GM18520 (cell line): ENCODE data around the gene GAP43.

Experiments
- ATAC-seq: cut with Tn5 transposase; IDR thresholded peaks from one replicate; pipeline ENCODE4 v1.9.1; 2021; ENCODE audit not compliant: unreplicated experiment

The GAP43 gene

GRCh38 chr3:115660646-115661337 is 37.5 kb downstream of the GAP43 start:
- no peak for ATAC-seq

- ATAC-seq: no peak
These were observed 39.0 kb downstream of the GAP43 start for GRCh38 chr3:115662356-115662755.

- ATAC-seq: no peak
These were observed 40.1 kb downstream of the GAP43 start for GRCh38 chr3:115663414-115663813.

- ATAC-seq: no peak
These were observed 42.8 kb downstream of the GAP43 start for GRCh38 chr3:115666081-115666480.

GRCh38 chr3:115666920-115667737 is 43.8 kb downstream of the GAP43 start:
- peak; percentile 69 for ATAC-seq

GRCh38 chr3:115667738-115668065 is 44.4 kb downstream of the GAP43 start:
- no peak for ATAC-seq

GRCh38 chr3:115670911-115671310 is 47.6 kb downstream of the GAP43 start:
- ATAC-seq: no peak

GRCh38 chr3:115671761-115672455 is 48.6 kb downstream of the GAP43 start:
- ATAC-seq: no peak

- no peak for ATAC-seq
These were observed 50.6 kb downstream of the GAP43 start for GRCh38 chr3:115673881-115674280.

GRCh38 chr3:115676336-115676735 is 53.0 kb downstream of the GAP43 start:
- no peak for ATAC-seq

- no peak for ATAC-seq
These were observed 57.6 kb downstream of the GAP43 start for GRCh38 chr3:115680803-115681345.

- no peak for ATAC-seq
These were observed 58.4 kb downstream of the GAP43 start for GRCh38 chr3:115681736-115682135.

GRCh38 chr3:115683305-115683704 is 60.0 kb downstream of the GAP43 start:
- ATAC-seq: no peak

GRCh38 chr3:115683773-115684172 is 60.5 kb downstream of the GAP43 start:
- ATAC-seq: no peak

- ATAC-seq: peak; percentile 50
These were observed 61.8 kb downstream of the GAP43 start for GRCh38 chr3:115685097-115685496.

- no peak for ATAC-seq
These were observed 64.4 kb downstream of the GAP43 start for GRCh38 chr3:115687721-115688120.

- no peak for ATAC-seq
These were observed 65.1 kb downstream of the GAP43 start for GRCh38 chr3:115688418-115688817.

GRCh38 chr3:115689928-115690327 is 66.6 kb downstream of the GAP43 start:
- no peak for ATAC-seq

GRCh38 chr3:115691964-115692363 is 68.7 kb downstream of the GAP43 start:
- no peak for ATAC-seq

- ATAC-seq: peak; percentile 80
These were observed 69.7 kb downstream of the GAP43 start for GRCh38 chr3:115692887-115693524.

- ATAC-seq: no peak
These were observed 70.6 kb downstream of the GAP43 start for GRCh38 chr3:115693868-115694267.
